GM12878 (cell line): Measurements from ENCODE around the gene FMNL2. TPM values are rescaled to one million over a fixed set of nuclear protein-coding genes. Genes with fewer than 3 reads are reported as not detected.

Source experiments
- ATAC-seq: fragments of 200-7000 bp; cut with Tn5 transposase; 3 replicates; pipeline ENCODE4 v1.9.1; 2020; ENCODE audit warnings: mild to moderate bottlenecking, moderate library complexity
- BruUV-seq: library from RNA; stranded (reverse); fragments of 400-500 nt; replicated peaks from 2 replicates; lab custom pipeline; 2021; lab: Mats Ljungman, UMichigan
- CTCF ChIA-PET: fragments of 300-600 bp; sonication (Branson Sonifier 250); formaldehyde crosslinking; extraction: SDS; loops from one replicate; lab custom pipeline; 2021; ENCODE audit warnings: inconsistent platforms; lab: Yijun Ruan, JAX
- POLR2A ChIA-PET: fragments of 350-600 bp; formaldehyde crosslinking; extraction: SDS; loops from one replicate; lab custom pipeline; 2021; ENCODE audit warnings: inconsistent platforms; lab: Charles Lee
- RAD21 ChIA-PET: fragments of 300-600 bp; sonication (Branson Sonifier 250); formaldehyde crosslinking; loops from one replicate; lab custom pipeline; 2023; ENCODE audit warnings: antibody characterized with exemption; ENCODE audit not compliant: unreplicated experiment; lab: Charles Lee
- SMC1A ChIA-PET: fragments of 300-600 bp; sonication (Branson Sonifier 250); formaldehyde crosslinking; loops from one replicate; lab custom pipeline; 2023; ENCODE audit not compliant: unreplicated experiment, uncharacterized antibody; lab: Charles Lee
- DNase-seq: peaks from one replicate; pipeline ENCODE4 v3.0.0-alpha.2; 2011; ENCODE audit warnings: low read depth, low spot score
- FAIRE-seq: peaks from 3 replicates; lab custom pipeline; 2011; peaks lifted over from hg19 to GRCh38; lab: Jason Lieb, UNC
- H2AFZ ChIP-seq: 2 replicates; pipeline ENCODE4 v1.6.0; 2011; ENCODE audit warnings: low read depth, low read length, control low read depth; ENCODE audit not compliant: control insufficient read depth
- H3K27ac ChIP-seq: 2 replicates; pipeline ENCODE4 v1.5.1; 2011; ENCODE audit warnings: control low read depth; ENCODE audit not compliant: control insufficient read depth, insufficient read depth
- H3K27me3 ChIP-seq, 2 experiments: replicated peaks in 1 of 2; 2 replicates each; pipeline versions ENCODE4 v1.6.0 to v1.6.1; 2011; ENCODE audit warnings: low read length in 1 of 2; ENCODE audit not compliant: control insufficient read depth in 2 of 2, insufficient read depth in 2 of 2
- H3K36me3 ChIP-seq, 2 experiments: 2 replicates each; pipeline ENCODE4 v1.5.1; 2011; ENCODE audit warnings: low read length in 1 of 2; ENCODE audit not compliant: control insufficient read depth in 2 of 2, insufficient read depth in 2 of 2
- H3K4me1 ChIP-seq: 2 replicates; pipeline ENCODE4 v1.6.1; 2011; ENCODE audit warnings: mild to moderate bottlenecking, low read length, moderate library complexity, mixed read lengths; ENCODE audit not compliant: control insufficient read depth, insufficient read depth
- H3K4me2 ChIP-seq: 2 replicates; pipeline ENCODE4 v1.6.0; 2011; ENCODE audit warnings: control low read depth; ENCODE audit not compliant: control insufficient read depth, insufficient read depth
- H3K4me3 ChIP-seq: fragments of 200-600 bp; sonication (generic); 2 replicates; pipeline ENCODE4 v1.5.1; 2016
- H3K79me2 ChIP-seq: 2 replicates; pipeline ENCODE4 v1.6.0; 2011; ENCODE audit warnings: low read length; ENCODE audit not compliant: control insufficient read depth, insufficient read depth
- H3K9ac ChIP-seq: 2 replicates; pipeline ENCODE4 v1.8.0; 2011; ENCODE audit warnings: low read length, control low read depth, mixed read lengths; ENCODE audit not compliant: control insufficient read depth, insufficient read depth
- H3K9me3 ChIP-seq: replicated peaks from 3 replicates; pipeline ENCODE4 v1.5.1; 2011; ENCODE audit warnings: mild to moderate bottlenecking, low read length; ENCODE audit not compliant: control insufficient read depth, insufficient read depth
- H4K20me1 ChIP-seq: 2 replicates; pipeline ENCODE4 v1.6.0; 2011; ENCODE audit not compliant: control insufficient read depth, insufficient read depth
- ATF7 ChIP-seq: fragments of 450-650 bp; IDR thresholded peaks from 2 replicates; pipeline ENCODE4 v1.6.1; 2016; ENCODE audit warnings: low read depth, mild to moderate bottlenecking
- BACH1 ChIP-seq: fragments of 450-650 bp; IDR thresholded peaks from 2 replicates; pipeline ENCODE4 v1.6.1; 2017; ENCODE audit warnings: mild to moderate bottlenecking, borderline replicate concordance
- BRCA1 ChIP-seq: IDR thresholded peaks from 2 replicates; pipeline ENCODE4 v1.6.1; 2011; ENCODE audit warnings: low read depth, low read length, improper control_type of control experiment
- CBFB ChIP-seq: IDR thresholded peaks from 2 replicates; pipeline ENCODE4 v1.6.1; 2016; ENCODE audit warnings: antibody characterized with exemption, low read depth
- CEBPB ChIP-seq, 2 experiments: fragments of 150-350 bp in 1 of 2; IDR thresholded peaks; 2 replicates each; pipeline ENCODE4 v1.6.1; 2012 to 2014; ENCODE audit warnings: low read depth in 2 of 2, low read length in 2 of 2, borderline replicate concordance in 1 of 2, inconsistent platforms in 1 of 2
- CEBPZ ChIP-seq: fragments of 150-350 bp; IDR thresholded peaks from 2 replicates; pipeline ENCODE4 v1.6.1; 2016; ENCODE audit warnings: low read depth, low read length
- CREB1 ChIP-seq: IDR thresholded peaks from 2 replicates; pipeline ENCODE4 v1.6.1; 2012; ENCODE audit warnings: low read depth, mild to moderate bottlenecking, inconsistent platforms
- ELK1 ChIP-seq: IDR thresholded peaks from 2 replicates; pipeline ENCODE4 v1.6.1; 2012; ENCODE audit warnings: low read depth, low read length, improper control_type of control experiment
- IRF4 ChIP-seq: IDR thresholded peaks from 2 replicates; pipeline ENCODE4 v1.6.1; 2011; ENCODE audit warnings: low read depth, low read length
- MAX ChIP-seq: IDR thresholded peaks from 2 replicates; pipeline ENCODE4 v1.6.1; 2012; ENCODE audit warnings: low read depth, low read length, improper control_type of control experiment
- MEF2A ChIP-seq: IDR thresholded peaks from 2 replicates; pipeline ENCODE4 v1.6.1; 2011; ENCODE audit warnings: low read depth, mild to moderate bottlenecking, low read length, moderate library complexity; ENCODE audit not compliant: insufficient read depth
- NR2F1 ChIP-seq: fragments of 450-650 bp; conservative IDR thresholded peaks from 2 replicates; pipeline ENCODE4 v1.6.1; 2017; ENCODE audit warnings: mild to moderate bottlenecking
- RAD21 ChIP-seq: IDR thresholded peaks from 2 replicates; pipeline ENCODE4 v1.6.1; 2011; ENCODE audit warnings: mild to moderate bottlenecking, low read depth, low read length, moderate library complexity; ENCODE audit not compliant: insufficient read depth
- SMAD5 ChIP-seq: IDR thresholded peaks from 2 replicates; pipeline ENCODE4 v1.6.1; 2016; ENCODE audit warnings: antibody characterized with exemption, low read depth
- SRF ChIP-seq, 2 experiments: IDR thresholded peaks; 2 replicates each; pipeline ENCODE4 v1.6.1; 2011; ENCODE audit warnings: low read depth in 2 of 2, low read length in 2 of 2, mild to moderate bottlenecking in 1 of 2, moderate library complexity in 1 of 2
- TBL1XR1 ChIP-seq: IDR thresholded peaks from 2 replicates; pipeline ENCODE4 v1.6.1; 2012; ENCODE audit warnings: low read depth, low read length, improper control_type of control experiment
- USF1 ChIP-seq: IDR thresholded peaks from 2 replicates; pipeline ENCODE4 v1.6.1; 2011; ENCODE audit warnings: borderline replicate concordance, low read depth, mild to moderate bottlenecking, moderate library complexity, mixed read lengths, low read length; ENCODE audit not compliant: insufficient read depth; ENCODE audit errors: extremely low read length
- ZBTB33 ChIP-seq: fragments of 450-650 bp; IDR thresholded peaks from 2 replicates; pipeline ENCODE4 v1.6.1; 2017; ENCODE audit warnings: mild to moderate bottlenecking
- WGBS: methylation state at CpG from one replicate; pipeline ENCODE4 v1.1.6; 2016; ENCODE audit warnings: low lambda C conversion rate; ENCODE audit not compliant: insufficient replicate concordance, insufficient coverage; ENCODE audit errors: missing lambda C conversion rate; 5-methylcytosine and 5-hydroxymethylcytosine counted together
- in situ Hi-C: fragments of 300-500 bp; cut with MboI; formaldehyde crosslinking; loops from 9 replicates; pipeline ENCODE4 v1.14.3; 2018; ENCODE audit warnings: mixed read lengths
- intact Hi-C: fragments of 100-400 bp; cut with micrococcal nuclease; formaldehyde crosslinking; loops from one replicate; pipeline ENCODE4 v1.14.2; 2022; ENCODE audit not compliant: unreplicated experiment
- polyA plus RNA-seq, 11 experiments: library from polyadenylated mRNA; depleted of rRNA in 4 of 11; unstranded in 6 of 11; stranded (reverse) in 5 of 11; fragments of >200 nt; fragmentation: Nextera tagmentation in 4 of 11; fragmentation: Illumina TruSeq in 1 of 11; extraction: Ambion mirVana in 4 of 11; extraction: Trizol in 1 of 11; gene quantifications; 1 replicate in 1 of 11; 2 replicates in 10 of 11; pipeline versions ENCODE4 v1.2.1 to v1.2.3, GENCODE V29; 2011 to 2016; ENCODE audit warnings: inconsistent platforms in 2 of 11, missing spikeins in 2 of 11, low read depth in 1 of 11
- total RNA-seq, 4 experiments: library from RNA; depleted of rRNA in 3 of 4; stranded (reverse); fragments of >200 nt in 3 of 4; fragmentation: Illumina TruSeq in 1 of 4; extraction: Trizol in 1 of 4; gene quantifications; 2 replicates each; pipeline versions ENCODE4 v1.2.1 to v1.2.3, GENCODE V29; 2013 to 2021

Gene FMNL2
- total and polyA plus RNA-seq, 10 of the 15 experiments (the other 5 are each of a cell fraction or from before 2014, with no cell fraction given), result 0.13 to 9.9 (median 0.35) TPM

GRCh38 chr2:152578573-152578972, 243.6 kb downstream of the FMNL2 start:
- 48% methylated on average over 4 of the region's 4 CpGs for WGBS
- Histone ChIP-seq H2AFZ (no peak overlapping the region), H3K79me2 (no peaks in the 10 kb centered on the region), H3K4me2 (no peak overlapping the region), H3K27ac (no peak overlapping the region), H3K9me3 (no peaks in the 10 kb centered on the region), H3K4me3 (no peak overlapping the region), H3K36me3 (no peaks in the 10 kb centered on the region), H3K4me1 (no peaks in the 10 kb centered on the region), H4K20me1 (no peaks in the 10 kb centered on the region), H3K9ac (no peak overlapping the region), H3K27me3 (no peaks in the 10 kb centered on the region)
- FAIRE-seq, result no peak
- intact Hi-C loops, result no loop called here
- ChIA-PET POLR2A (interaction anchor here (0.6 kb wide), 1 partner anchor 92 kb away, joined by 3 read pairs; no protein-coding TSS in a partner anchor), RAD21 (interaction anchor here (0.7 kb wide), 1 partner anchor 88 kb away, joined by 3 read pairs; no protein-coding TSS in a partner anchor), SMC1A (interaction anchor here (0.6 to 2.2 kb wide), 2 partner anchors 10 to 487 kb away, joined by 3 to 8 read pairs; no protein-coding TSS in a partner anchor), CTCF (interaction anchor here (0.6 to 1.4 kb wide), 2 partner anchors 24 to 104 kb away, joined by 3 read pairs; no protein-coding TSS in a partner anchor)
- no peak for DNase-seq
- ATAC-seq, result no peak
- no TSS peak for BruUV-seq
- in situ Hi-C loops, result no loop called here
- TF ChIP-seq IRF4 (no peak), MEF2A (no peak), ZBTB33 (no peak), BACH1 (no peak), SRF (IDR thresholded peaks at IDR 0.05; ENCODE audit: low read depth in 2 of 2, low read length in 2 of 2) (no peak), MAX (no peak), TBL1XR1 (no peak), NR2F1 (no peak), CEBPZ (no peak), USF1 (no peak), SMAD5 (no peak), ELK1 (no peak), ATF7 (no peak), BRCA1 (no peak), CEBPB (IDR thresholded peaks at IDR 0.05; ENCODE audit: borderline replicate concordance in 1 of 2, low read depth in 2 of 2, low read length in 2 of 2) (no peak), RAD21 (no peak), CREB1 (no peak), CBFB (no peak)
